SK-N-SH (cell line): ENCODE results near the gene GPATCH4. TPM values are rescaled to one million over a fixed set of nuclear protein-coding genes. Genes with fewer than 3 reads are reported as not detected.

Experiments
- CTCF ChIA-PET: fragments of 300-600, 350-600 bp; formaldehyde crosslinking; extraction: SDS; loops from one replicate; lab custom pipeline; 2021; lab: Yijun Ruan, JAX
- POLR2A ChIA-PET: fragments of 350-600 bp; sonication (Branson Sonifier 250); formaldehyde crosslinking; extraction: SDS; loops from one replicate; lab custom pipeline; 2020; ENCODE audit warnings: antibody characterized with exemption, inconsistent platforms; lab: Yijun Ruan, JAX
- DNase-seq: peaks from one replicate; pipeline ENCODE4 v3.0.0; 2012
- H2AFZ ChIP-seq: fragments of 200-600 bp; sonication (generic); 2 replicates; pipeline ENCODE4 v1.8.1; 2016; ENCODE audit warnings: antibody characterized with exemption, mild to moderate bottlenecking, low read depth
- H3F3A ChIP-seq: fragments of 200-600 bp; sonication (generic); replicated peaks from 2 replicates; pipeline ENCODE3; 2016; ENCODE audit warnings: antibody characterized with exemption, mild to moderate bottlenecking; ENCODE audit not compliant: insufficient read depth
- H3K27ac ChIP-seq, 2 experiments: fragments of 200-500 bp in 1 of 2; fragments of 200-600 bp in 1 of 2; sonication (Bioruptor generic) in 1 of 2; sonication (generic), shearing (Covaris generic) in 1 of 2; 2 replicates each; pipeline versions ENCODE4 v1.5.1 to v1.6.1; 2014 to 2016; ENCODE audit warnings: low read depth in 2 of 2, inconsistent platforms in 1 of 2, low read length in 1 of 2, mild to moderate bottlenecking in 1 of 2, mixed read lengths in 1 of 2
- H3K27me3 ChIP-seq: fragments of 200-600 bp; sonication (generic), shearing (Covaris generic); 2 replicates; pipeline ENCODE4 v1.6.1; 2016; ENCODE audit warnings: mixed run types; ENCODE audit not compliant: insufficient read depth
- H3K36me3 ChIP-seq, 2 experiments: fragments of 200-500 bp in 1 of 2; fragments of 200-600 bp in 1 of 2; sonication (Bioruptor generic) in 1 of 2; sonication (generic) in 1 of 2; replicated peaks in 1 of 2; 2 replicates each; pipeline versions ENCODE3 to v1.5.1; 2014 to 2016; ENCODE audit warnings: low read length in 1 of 2, mild to moderate bottlenecking in 1 of 2; ENCODE audit not compliant: insufficient read depth in 2 of 2, control insufficient read depth in 1 of 2
- H3K4me1 ChIP-seq, 2 experiments: fragments of 200-500 bp in 1 of 2; fragments of 200-600 bp in 1 of 2; sonication (Bioruptor generic) in 1 of 2; sonication (generic), shearing (Covaris generic) in 1 of 2; 2 replicates each; pipeline versions ENCODE4 v1.5.1 to v1.6.1; 2014 to 2016; ENCODE audit warnings: low read depth in 1 of 2, low read length in 1 of 2, mixed run types in 1 of 2; ENCODE audit not compliant: insufficient read depth in 2 of 2, control insufficient read depth in 1 of 2
- H3K4me2 ChIP-seq: fragments of 200-600 bp; sonication (generic), shearing (Covaris generic); 2 replicates; pipeline ENCODE4 v1.6.1; 2017; ENCODE audit warnings: mixed run types
- H3K4me3 ChIP-seq, 2 experiments: fragments of 200-500 bp in 1 of 2; fragments of 200-600 bp in 1 of 2; sonication (Bioruptor generic) in 1 of 2; sonication (generic), shearing (Covaris generic) in 1 of 2; 2 replicates each; pipeline versions ENCODE4 v1.5.1 to v1.8.1; 2014 to 2016; ENCODE audit warnings: low read depth in 2 of 2, inconsistent platforms in 1 of 2, low read length in 1 of 2, mild to moderate bottlenecking in 1 of 2, mixed read lengths in 1 of 2, moderate library complexity in 1 of 2
- H3K79me2 ChIP-seq: fragments of 200-600 bp; sonication (generic); 2 replicates; pipeline ENCODE4 v1.8.1; 2017; ENCODE audit warnings: mild to moderate bottlenecking; ENCODE audit not compliant: insufficient read depth
- H3K9ac ChIP-seq: fragments of 200-600 bp; sonication (generic); 2 replicates; pipeline ENCODE4 v1.6.1; 2017; ENCODE audit warnings: mixed run types
- H3K9me2 ChIP-seq: fragments of 200-600 bp; sonication (generic); 2 replicates; pipeline ENCODE4 v1.6.1; 2017; ENCODE audit warnings: mixed run types
- H3K9me3 ChIP-seq: fragments of 200-600 bp; sonication (generic); 2 replicates; pipeline ENCODE4 v1.6.1; 2017; ENCODE audit warnings: mixed run types, mild to moderate bottlenecking, moderate library complexity
- H4K20me1 ChIP-seq: fragments of 200-600 bp; sonication (generic); 2 replicates; pipeline ENCODE4 v1.6.1; 2017; ENCODE audit warnings: mild to moderate bottlenecking, mixed run types; ENCODE audit not compliant: insufficient read depth
- ELF1 ChIP-seq: IDR thresholded peaks from 2 replicates; pipeline ENCODE4 v1.4.0; 2012
- GABPA ChIP-seq: IDR thresholded peaks from 2 replicates; pipeline ENCODE4 v1.4.0; 2012; ENCODE audit warnings: low read depth, mild to moderate bottlenecking
- MEF2A ChIP-seq: IDR thresholded peaks from 2 replicates; pipeline ENCODE4 v1.4.0; 2012; ENCODE audit warnings: low read depth, borderline replicate concordance
- MXI1 ChIP-seq: IDR thresholded peaks from 2 replicates; pipeline ENCODE4 v1.6.1; 2012; ENCODE audit warnings: mild to moderate bottlenecking, low read depth, low read length, improper control_type of control experiment
- NFIC ChIP-seq: IDR thresholded peaks from 2 replicates; pipeline ENCODE4 v1.4.0; 2012; ENCODE audit warnings: borderline replicate concordance
- NRF1 ChIP-seq: IDR thresholded peaks from 2 replicates; pipeline ENCODE4 v1.6.1; 2012; ENCODE audit warnings: low read depth, mild to moderate bottlenecking, low read length
- POLR2AphosphoS5 ChIP-seq: IDR thresholded peaks from 2 replicates; pipeline ENCODE4 v1.6.1; 2012; ENCODE audit warnings: low read depth, low read length
- TCF12 ChIP-seq: IDR thresholded peaks from 2 replicates; pipeline ENCODE4 v1.4.0; 2012
- WGBS: methylation state at CpG from one replicate; pipeline ENCODE4 v1.1.6; 2017; ENCODE audit warnings: low lambda C conversion rate; 5-methylcytosine and 5-hydroxymethylcytosine counted together
- polyA plus RNA-seq, 3 experiments: library from polyadenylated mRNA; depleted of rRNA; stranded (reverse); fragments of >200 nt; gene quantifications; 2 replicates each; pipeline ENCODE4 v1.2.3, GENCODE V29; 2012
- TF ChIP-seq, protein P1 (sequence below): fragments of 200-600 bp; sonication (generic); IDR thresholded peaks from 2 replicates; pipeline ENCODE4 v1.6.1; 2017; ENCODE audit warnings: antibody characterized with exemption, mild to moderate bottlenecking, moderate library complexity
- TF ChIP-seq, protein P2 (sequence below): IDR thresholded peaks from 2 replicates; pipeline ENCODE4 v1.4.0; 2012; ENCODE audit warnings: low read depth, borderline replicate concordance
- TF ChIP-seq, protein P3 (sequence below): IDR thresholded peaks from 2 replicates; pipeline ENCODE4 v1.4.0; 2012; ENCODE audit warnings: low read depth, borderline replicate concordance

The GPATCH4 gene
- polyA plus RNA-seq, 1 of the 3 experiments (the other 2 are of a cell fraction): 36.6 TPM

DNA sequence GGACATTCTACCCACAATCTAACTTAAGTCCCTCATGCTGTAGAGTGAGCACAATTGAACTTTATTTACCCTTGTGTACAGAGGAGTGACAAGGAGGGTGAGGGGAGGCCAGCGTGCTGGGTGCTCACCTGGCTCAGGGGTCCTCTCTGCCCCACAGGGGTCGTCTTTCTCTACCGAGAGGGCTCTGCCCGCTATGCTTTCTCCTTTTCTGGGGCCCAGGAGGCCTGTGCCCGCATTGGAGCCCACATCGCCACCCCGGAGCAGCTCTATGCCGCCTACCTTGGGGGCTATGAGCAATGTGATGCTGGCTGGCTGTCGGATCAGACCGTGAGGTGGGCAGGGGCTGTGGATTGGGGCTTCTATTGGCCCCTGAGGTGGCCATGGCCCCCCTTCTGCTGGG, 46.1 kb upstream of the GPATCH4 start (continued):
- TF ChIP-seq TCF12 (no peak), POLR2AphosphoS5 (no peak), MXI1 (no peak), GABPA (no peak), MEF2A (no peak), NRF1 (no peak)
- TF ChIP-seq, protein P1, sequence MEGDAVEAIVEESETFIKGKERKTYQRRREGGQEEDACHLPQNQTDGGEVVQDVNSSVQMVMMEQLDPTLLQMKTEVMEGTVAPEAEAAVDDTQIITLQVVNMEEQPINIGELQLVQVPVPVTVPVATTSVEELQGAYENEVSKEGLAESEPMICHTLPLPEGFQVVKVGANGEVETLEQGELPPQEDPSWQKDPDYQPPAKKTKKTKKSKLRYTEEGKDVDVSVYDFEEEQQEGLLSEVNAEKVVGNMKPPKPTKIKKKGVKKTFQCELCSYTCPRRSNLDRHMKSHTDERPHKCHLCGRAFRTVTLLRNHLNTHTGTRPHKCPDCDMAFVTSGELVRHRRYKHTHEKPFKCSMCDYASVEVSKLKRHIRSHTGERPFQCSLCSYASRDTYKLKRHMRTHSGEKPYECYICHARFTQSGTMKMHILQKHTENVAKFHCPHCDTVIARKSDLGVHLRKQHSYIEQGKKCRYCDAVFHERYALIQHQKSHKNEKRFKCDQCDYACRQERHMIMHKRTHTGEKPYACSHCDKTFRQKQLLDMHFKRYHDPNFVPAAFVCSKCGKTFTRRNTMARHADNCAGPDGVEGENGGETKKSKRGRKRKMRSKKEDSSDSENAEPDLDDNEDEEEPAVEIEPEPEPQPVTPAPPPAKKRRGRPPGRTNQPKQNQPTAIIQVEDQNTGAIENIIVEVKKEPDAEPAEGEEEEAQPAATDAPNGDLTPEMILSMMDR: no peak
- TF ChIP-seq, protein P2, sequence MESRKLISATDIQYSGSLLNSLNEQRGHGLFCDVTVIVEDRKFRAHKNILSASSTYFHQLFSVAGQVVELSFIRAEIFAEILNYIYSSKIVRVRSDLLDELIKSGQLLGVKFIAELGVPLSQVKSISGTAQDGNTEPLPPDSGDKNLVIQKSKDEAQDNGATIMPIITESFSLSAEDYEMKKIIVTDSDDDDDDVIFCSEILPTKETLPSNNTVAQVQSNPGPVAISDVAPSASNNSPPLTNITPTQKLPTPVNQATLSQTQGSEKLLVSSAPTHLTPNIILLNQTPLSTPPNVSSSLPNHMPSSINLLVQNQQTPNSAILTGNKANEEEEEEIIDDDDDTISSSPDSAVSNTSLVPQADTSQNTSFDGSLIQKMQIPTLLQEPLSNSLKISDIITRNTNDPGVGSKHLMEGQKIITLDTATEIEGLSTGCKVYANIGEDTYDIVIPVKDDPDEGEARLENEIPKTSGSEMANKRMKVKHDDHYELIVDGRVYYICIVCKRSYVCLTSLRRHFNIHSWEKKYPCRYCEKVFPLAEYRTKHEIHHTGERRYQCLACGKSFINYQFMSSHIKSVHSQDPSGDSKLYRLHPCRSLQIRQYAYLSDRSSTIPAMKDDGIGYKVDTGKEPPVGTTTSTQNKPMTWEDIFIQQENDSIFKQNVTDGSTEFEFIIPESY: no peak
- TF ChIP-seq, protein P3, sequence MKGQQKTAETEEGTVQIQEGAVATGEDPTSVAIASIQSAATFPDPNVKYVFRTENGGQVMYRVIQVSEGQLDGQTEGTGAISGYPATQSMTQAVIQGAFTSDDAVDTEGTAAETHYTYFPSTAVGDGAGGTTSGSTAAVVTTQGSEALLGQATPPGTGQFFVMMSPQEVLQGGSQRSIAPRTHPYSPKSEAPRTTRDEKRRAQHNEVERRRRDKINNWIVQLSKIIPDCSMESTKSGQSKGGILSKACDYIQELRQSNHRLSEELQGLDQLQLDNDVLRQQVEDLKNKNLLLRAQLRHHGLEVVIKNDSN: no peak

DNA sequence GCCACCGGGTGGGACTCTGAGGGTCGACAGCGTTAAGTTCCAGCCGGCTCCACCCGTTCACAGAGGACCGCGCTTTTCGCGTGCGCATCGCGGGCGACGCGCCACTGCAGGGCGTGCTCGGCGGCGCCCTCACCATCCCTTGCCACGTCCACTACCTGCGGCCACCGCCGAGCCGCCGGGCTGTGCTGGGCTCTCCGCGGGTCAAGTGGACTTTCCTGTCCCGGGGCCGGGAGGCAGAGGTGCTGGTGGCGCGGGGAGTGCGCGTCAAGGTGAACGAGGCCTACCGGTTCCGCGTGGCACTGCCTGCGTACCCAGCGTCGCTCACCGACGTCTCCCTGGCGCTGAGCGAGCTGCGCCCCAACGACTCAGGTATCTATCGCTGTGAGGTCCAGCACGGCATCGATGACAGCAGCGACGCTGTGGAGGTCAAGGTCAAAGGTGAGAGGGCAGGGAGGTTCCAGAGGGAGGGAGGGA, 45.5 kb upstream of the GPATCH4 start:
- ChIA-PET POLR2A (interaction anchor here (1.3 kb wide), 1 partner anchor 30 kb away, joined by 4 read pairs; the partner anchor contains the start of gene NES), CTCF (interaction anchor here (0.8 to 17.8 kb wide), 9 partner anchors 12 to 261 kb away, joined by 3 to 252 read pairs (median 4); partner anchors contain the start of gene HAPLN2)
- Histone ChIP-seq H3K4me3 (no peak overlapping the region), H3K79me2 (no peaks in the 10 kb centered on the region), H3K9me3 (no peaks in the 10 kb centered on the region), H3K36me3 (no peaks in the 10 kb centered on the region), H3K9ac (no peak overlapping the region), H3K9me2 (no peaks in the 10 kb centered on the region), H3K27ac (no peak overlapping the region), H3K4me2 (no peak overlapping the region), H3K27me3 (peaks cover 10% of the 10 kb centered on the region), H3K4me1 (peaks cover 0 to 3% of the 10 kb centered on the region in 2 experiments; a peak in 1 of 4 replicates), H4K20me1 (no peaks in the 10 kb centered on the region), H2AFZ (no peak overlapping the region), H3F3A (peaks cover 5% of the 10 kb centered on the region)
- 93% methylated on average over 46 of the region's 51 CpGs for WGBS
- no peak for DNase-seq
- no peak for TF ChIP-seq ELF1
- no peak for TF ChIP-seq NFIC
